MM.1S (cell line): ENCODE results near the gene ETV6.

ENCODE experiments used
- DNase-seq: peaks from one replicate; pipeline ENCODE4 v3.0.0-alpha.2; 2015
- H2AFZ ChIP-seq: fragments of 300-600 bp; sonication (generic); 2 replicates; pipeline ENCODE4 v1.6.0; 2016; ENCODE audit warnings: antibody characterized with exemption, low read length
- H3F3A ChIP-seq: fragments of 300-600 bp; sonication (generic); 2 replicates; pipeline ENCODE4 v1.6.1; 2016; ENCODE audit warnings: mild to moderate bottlenecking, antibody characterized with exemption, low read length, moderate library complexity, mixed read lengths; ENCODE audit not compliant: insufficient read depth
- H3K27ac ChIP-seq: fragments of 300-600 bp; sonication (generic); 2 replicates; pipeline ENCODE4 v1.5.1; 2016; ENCODE audit warnings: mild to moderate bottlenecking, low read length
- H3K27me3 ChIP-seq: fragments of 300-600 bp; sonication (generic); replicated peaks from 2 replicates; pipeline ENCODE4 v1.6.0; 2016; ENCODE audit warnings: low read length; ENCODE audit not compliant: insufficient read depth
- H3K36me3 ChIP-seq: fragments of 300-600 bp; sonication (generic); replicated peaks from 2 replicates; pipeline ENCODE4 v1.6.1; 2016; ENCODE audit warnings: mild to moderate bottlenecking, low read length, mixed read lengths; ENCODE audit not compliant: insufficient read depth
- H3K4me1 ChIP-seq: fragments of 300-600 bp; sonication (generic); 2 replicates; pipeline ENCODE4 v1.6.1; 2016; ENCODE audit warnings: low read length, mixed read lengths
- H3K4me2 ChIP-seq: fragments of 300-600 bp; sonication (generic); 2 replicates; pipeline ENCODE4 v1.6.0; 2016; ENCODE audit warnings: low read depth, low read length
- H3K4me3 ChIP-seq: fragments of 300-600 bp; sonication (generic); 2 replicates; pipeline ENCODE4 v1.5.1; 2016; ENCODE audit warnings: low read length, mixed read lengths
- H3K79me2 ChIP-seq: fragments of 300-600 bp; sonication (generic); 2 replicates; pipeline ENCODE4 v1.6.1; 2016; ENCODE audit warnings: mixed run types, low read length, mixed read lengths
- H3K9ac ChIP-seq: fragments of 300-600 bp; sonication (generic); 2 replicates; pipeline ENCODE4 v1.6.1; 2016; ENCODE audit warnings: low read length, mixed read lengths
- H3K9me2 ChIP-seq: fragments of 300-600 bp; sonication (generic); replicated peaks from 2 replicates; pipeline ENCODE4 v1.6.1; 2016; ENCODE audit warnings: mild to moderate bottlenecking, low read length, mixed read lengths; ENCODE audit not compliant: insufficient read depth
- H3K9me3 ChIP-seq: fragments of 300-600 bp; sonication (generic); replicated peaks from 2 replicates; pipeline ENCODE4 v1.6.1; 2016; ENCODE audit warnings: mild to moderate bottlenecking, low read length, mixed read lengths; ENCODE audit not compliant: insufficient read depth
- H4K20me1 ChIP-seq: fragments of 300-600 bp; sonication (generic); 2 replicates; pipeline ENCODE4 v1.6.1; 2016; ENCODE audit warnings: mild to moderate bottlenecking, low read length, moderate library complexity, mixed read lengths; ENCODE audit not compliant: insufficient read depth
- CTCF ChIP-seq: fragments of 300-600 bp; sonication (generic); IDR thresholded peaks from 2 replicates; pipeline ENCODE4 v1.5.1; 2016; ENCODE audit warnings: antibody characterized with exemption, low read length, mixed read lengths
- EZH2 ChIP-seq: fragments of 300-600 bp; sonication (generic); optimal IDR thresholded peaks from 2 replicates; pipeline ENCODE3; 2017; ENCODE audit warnings: low read depth, mild to moderate bottlenecking, antibody characterized with exemption, low read length, mixed read lengths
- EZH2phosphoT487 ChIP-seq: fragments of 300-600 bp; sonication (generic); IDR thresholded peaks from 2 replicates; pipeline ENCODE4 v1.6.1; 2018; ENCODE audit warnings: antibody characterized with exemption, low read length

The ETV6 gene

GRCh38 chr12:11693067-11693466 lies 43.6 kb downstream of the ETV6 start:
- Histone ChIP-seq H3K4me2 (no peak overlapping the region), H3K4me1 (no peaks in the 10 kb centered on the region), H4K20me1 (no peaks in the 10 kb centered on the region), H2AFZ (no peak overlapping the region), H3K4me3 (no peak overlapping the region), H3F3A (no peaks in the 10 kb centered on the region), H3K27me3 (no peaks in the 10 kb centered on the region), H3K36me3 (no peaks in the 10 kb centered on the region), H3K9me2 (no peaks in the 10 kb centered on the region), H3K9ac (no peak overlapping the region), H3K9me3 (no peaks in the 10 kb centered on the region), H3K79me2 (peaks cover 48% of the 10 kb centered on the region), H3K27ac (no peak overlapping the region)
- DNase-seq = no peak
- TF ChIP-seq EZH2phosphoT487 = no peak
- TF ChIP-seq CTCF = no peak
- no peak for TF ChIP-seq EZH2

- Histone ChIP-seq H3K27ac (no peak overlapping the region), H4K20me1 (no peaks in the 10 kb centered on the region), H3K36me3 (no peaks in the 10 kb centered on the region), H3K4me3 (no peak overlapping the region), H2AFZ (no peak overlapping the region), H3K4me1 (no peaks in the 10 kb centered on the region), H3K27me3 (no peaks in the 10 kb centered on the region), H3K4me2 (no peak overlapping the region), H3K9me2 (no peaks in the 10 kb centered on the region), H3F3A (no peaks in the 10 kb centered on the region), H3K9me3 (no peaks in the 10 kb centered on the region), H3K9ac (no peak overlapping the region), H3K79me2 (peaks cover 42% of the 10 kb centered on the region)
- TF ChIP-seq CTCF = no peak
- TF ChIP-seq EZH2phosphoT487 = no peak
- no peak for TF ChIP-seq EZH2
- no peak for DNase-seq
Observed at GRCh38 chr12:11693601-11694000, 44.1 kb downstream of the ETV6 start.

GRCh38 chr12:11694528-11694927 lies 45.1 kb downstream of the ETV6 start:
- Histone ChIP-seq H3K79me2 (peaks cover 43% of the 10 kb centered on the region), H3K4me3 (no peak overlapping the region), H3K4me1 (no peaks in the 10 kb centered on the region), H3F3A (no peaks in the 10 kb centered on the region), H4K20me1 (no peaks in the 10 kb centered on the region), H3K36me3 (no peaks in the 10 kb centered on the region), H3K4me2 (no peak overlapping the region), H3K9me2 (no peaks in the 10 kb centered on the region), H3K9ac (no peak overlapping the region), H3K27ac (no peak overlapping the region), H2AFZ (no peak overlapping the region), H3K27me3 (no peaks in the 10 kb centered on the region), H3K9me3 (no peaks in the 10 kb centered on the region)
- TF ChIP-seq CTCF (no peak), EZH2 (no peak), EZH2phosphoT487 (no peak)
- DNase-seq = no peak

- Histone ChIP-seq H3K9me3 (no peaks in the 10 kb centered on the region), H2AFZ (no peak overlapping the region), H3K27me3 (no peaks in the 10 kb centered on the region), H3K4me3 (no peak overlapping the region), H3K27ac (no peak overlapping the region), H3F3A (no peaks in the 10 kb centered on the region), H3K4me2 (no peak overlapping the region), H3K79me2 (peaks cover 41% of the 10 kb centered on the region), H3K9ac (no peak overlapping the region), H4K20me1 (no peaks in the 10 kb centered on the region), H3K36me3 (no peaks in the 10 kb centered on the region), H3K4me1 (no peaks in the 10 kb centered on the region), H3K9me2 (no peaks in the 10 kb centered on the region)
- DNase-seq = no peak
- TF ChIP-seq EZH2 (no peak), CTCF (no peak), EZH2phosphoT487 (no peak)
Observed at GRCh38 chr12:11695321-11695720, 45.8 kb downstream of the ETV6 start.
